GM06990 (cell line): Measurements from ENCODE around the gene CRCP.
"Not testable (repeated sequence)": the region's sequence is repeated elsewhere in the genome, so short reads cannot be mapped to it uniquely, and the experiment has no call there.

Source experiments
- DNase-seq: peaks from one replicate; pipeline ENCODE4 v3.0.0-alpha.2; 2011; ENCODE audit not compliant: insufficient read length; ENCODE audit errors: extremely low read depth
- H3K27me3 ChIP-seq: replicated peaks from 2 replicates; pipeline ENCODE4 v1.6.0; 2011; ENCODE audit warnings: low read length; ENCODE audit not compliant: control insufficient read depth, insufficient read depth
- H3K36me3 ChIP-seq: 2 replicates; pipeline ENCODE4 v1.5.1; 2011; ENCODE audit warnings: low read length; ENCODE audit not compliant: control insufficient read depth, insufficient read depth
- H3K4me3 ChIP-seq: replicated peaks from 2 replicates; pipeline ENCODE4 v1.5.1; 2011; ENCODE audit warnings: low read depth, mild to moderate bottlenecking, control low read depth, low read length
- TF ChIP-seq, protein P1 (sequence below): IDR thresholded peaks from 2 replicates; pipeline ENCODE4 v1.5.1; 2011; ENCODE audit warnings: low read length, control low read depth, mild to moderate bottlenecking, inconsistent platforms; ENCODE audit not compliant: insufficient read depth, poor library complexity, severe bottlenecking

The CRCP gene

GRCh38 chr7:66114743-66115649 lies at the start of gene CRCP:
TSS of gene CRCP (plus strand) at chr7:66114847. CDS start at chr7:66114963, 116 bp downstream.
- TF ChIP-seq, protein P1, sequence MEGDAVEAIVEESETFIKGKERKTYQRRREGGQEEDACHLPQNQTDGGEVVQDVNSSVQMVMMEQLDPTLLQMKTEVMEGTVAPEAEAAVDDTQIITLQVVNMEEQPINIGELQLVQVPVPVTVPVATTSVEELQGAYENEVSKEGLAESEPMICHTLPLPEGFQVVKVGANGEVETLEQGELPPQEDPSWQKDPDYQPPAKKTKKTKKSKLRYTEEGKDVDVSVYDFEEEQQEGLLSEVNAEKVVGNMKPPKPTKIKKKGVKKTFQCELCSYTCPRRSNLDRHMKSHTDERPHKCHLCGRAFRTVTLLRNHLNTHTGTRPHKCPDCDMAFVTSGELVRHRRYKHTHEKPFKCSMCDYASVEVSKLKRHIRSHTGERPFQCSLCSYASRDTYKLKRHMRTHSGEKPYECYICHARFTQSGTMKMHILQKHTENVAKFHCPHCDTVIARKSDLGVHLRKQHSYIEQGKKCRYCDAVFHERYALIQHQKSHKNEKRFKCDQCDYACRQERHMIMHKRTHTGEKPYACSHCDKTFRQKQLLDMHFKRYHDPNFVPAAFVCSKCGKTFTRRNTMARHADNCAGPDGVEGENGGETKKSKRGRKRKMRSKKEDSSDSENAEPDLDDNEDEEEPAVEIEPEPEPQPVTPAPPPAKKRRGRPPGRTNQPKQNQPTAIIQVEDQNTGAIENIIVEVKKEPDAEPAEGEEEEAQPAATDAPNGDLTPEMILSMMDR = peak; percentile 23
- H3K4me3 ChIP-seq = peak within 1 kb of the TSS; percentile 93
- peaks cover 2% of the 10 kb centered on the region; the same call in 1 of the 2 replicates for H3K36me3 ChIP-seq
- no peaks in the 10 kb centered on the region for H3K27me3 ChIP-seq
- peak; percentile 89 for DNase-seq

GRCh38 chr7:66069732-66070131 lies 44.9 kb upstream of the CRCP start:
- Histone ChIP-seq H3K36me3 (no peaks in the 10 kb centered on the region), H3K4me3 (no peak overlapping the region), H3K27me3 (no peaks in the 10 kb centered on the region)
- TF ChIP-seq, protein P1 = no peak
- no peak for DNase-seq

DNA sequence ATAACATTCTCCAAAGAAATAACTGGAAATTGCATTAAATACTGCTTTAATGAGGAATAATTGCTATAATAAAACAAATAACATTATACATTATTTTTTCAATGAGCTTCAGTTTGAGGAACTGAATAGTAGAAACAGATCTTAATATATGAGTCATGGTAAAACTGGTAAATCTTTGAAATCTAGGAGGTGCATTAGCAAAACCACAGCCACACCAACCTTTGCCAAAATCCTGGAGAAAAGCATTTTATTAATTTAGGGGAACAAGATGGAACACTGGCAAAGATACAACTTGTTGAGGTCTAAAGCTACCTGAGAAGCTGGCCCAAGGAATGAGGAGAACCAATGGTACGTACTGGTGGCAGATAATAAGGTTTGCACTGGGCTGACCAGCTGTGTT lies 44.4 kb upstream of the CRCP start:
- no peak overlapping the region for H3K4me3 ChIP-seq
- TF ChIP-seq, protein P1 = no peak
- H3K27me3 ChIP-seq = no peaks in the 10 kb centered on the region
- no peak for DNase-seq
- no peaks in the 10 kb centered on the region for H3K36me3 ChIP-seq

- DNase-seq, H3K4me3 ChIP-seq, H3K36me3 ChIP-seq, H3K27me3 ChIP-seq: not testable (repeated sequence)
These were observed 42.4 kb upstream of the CRCP start for GRCh38 chr7:66072208-66072607.

GRCh38 chr7:66075590-66076461 lies 38.8 kb upstream of the CRCP start, which contains the start of gene ASL:
TSS of gene ASL (plus strand) at chr7:66075819. CDS start at chr7:66076082, 263 bp downstream.
- TF ChIP-seq, protein P1 = peak; percentile 34
- no peaks in the 10 kb centered on the region for H3K27me3 ChIP-seq
- H3K36me3 ChIP-seq = no peaks in the 10 kb centered on the region; the same call in none of the 2 replicates
- peak within 1 kb of the TSS; percentile 93 for H3K4me3 ChIP-seq
- DNase-seq = peak; percentile 94
